Vagina (tissue), 2 donors: ENCODE results near the gene GTSE1. TPM values are rescaled to one million over a fixed set of nuclear protein-coding genes. Genes with fewer than 3 reads are reported as not detected.

Experiments
- DNase-seq, 2 donors: peaks; one replicate each; pipeline ENCODE4 v3.0.0-alpha.2; 2017; ENCODE audit errors: extremely low spot score in 2 of 2
- H3K27ac ChIP-seq: fragments of 200-600 bp; sonication (generic); one replicate; pipeline ENCODE4 v1.5.1; 2019
- H3K27me3 ChIP-seq: fragments of 200-600 bp; sonication (generic); one replicate; pipeline ENCODE4 v1.5.1; 2019
- H3K36me3 ChIP-seq, 2 donors: fragments of 200-600 bp; sonication (generic); one replicate each; pipeline ENCODE4 v1.5.1; 2017 to 2019
- H3K4me1 ChIP-seq: fragments of 200-600 bp; sonication (generic); one replicate; pipeline ENCODE4 v1.5.1; 2019
- H3K4me3 ChIP-seq, 2 donors: fragments of 200-600 bp; sonication (generic); 1 replicate in 1 of 2; 2 replicates in 1 of 2; pipeline ENCODE4 v1.5.1; 2016 to 2019
- H3K9me3 ChIP-seq: fragments of 200-600 bp; sonication (generic); one replicate; pipeline ENCODE4 v1.5.1; 2019
- POLR2A ChIP-seq, 2 donors: fragments of 450-650 bp; IDR thresholded peaks; one replicate each; pipeline ENCODE4 v1.6.1; 2017; ENCODE audit warnings: antibody characterized with exemption in 2 of 2, mild to moderate bottlenecking in 2 of 2, moderate library complexity in 2 of 2
- POLR2AphosphoS5 ChIP-seq, 2 donors: sonication (generic); formaldehyde crosslinking; IDR thresholded peaks; one replicate each; pipeline ENCODE4 v1.9.0; 2017; ENCODE audit warnings: antibody characterized with exemption in 2 of 2, mild to moderate bottlenecking in 2 of 2, low read depth in 1 of 2; ENCODE audit not compliant: insufficient read depth in 1 of 2
- intact Hi-C: fragments of 100-400 bp; cut with DNase I; formaldehyde crosslinking; loops from one replicate; pipeline ENCODE4 v1.15.1; 2023
- total RNA-seq: library from RNA; depleted of rRNA; stranded (reverse); fragments of >200 nt; gene quantifications from one replicate; pipeline ENCODE4 v1.2.3, GENCODE V29; 2016
- TF ChIP-seq, protein P1 (sequence below), 3 experiments: fragments of 450-650 bp in 2 of 3; fragments of 200-600 bp in 1 of 3; sonication (generic) in 1 of 3; IDR thresholded peaks; one replicate each; pipeline ENCODE4 v1.5.1; 2017 to 2019; ENCODE audit warnings: antibody characterized with exemption in 3 of 3, mild to moderate bottlenecking in 2 of 3, moderate library complexity in 2 of 3

GTSE1 gene, protein sequence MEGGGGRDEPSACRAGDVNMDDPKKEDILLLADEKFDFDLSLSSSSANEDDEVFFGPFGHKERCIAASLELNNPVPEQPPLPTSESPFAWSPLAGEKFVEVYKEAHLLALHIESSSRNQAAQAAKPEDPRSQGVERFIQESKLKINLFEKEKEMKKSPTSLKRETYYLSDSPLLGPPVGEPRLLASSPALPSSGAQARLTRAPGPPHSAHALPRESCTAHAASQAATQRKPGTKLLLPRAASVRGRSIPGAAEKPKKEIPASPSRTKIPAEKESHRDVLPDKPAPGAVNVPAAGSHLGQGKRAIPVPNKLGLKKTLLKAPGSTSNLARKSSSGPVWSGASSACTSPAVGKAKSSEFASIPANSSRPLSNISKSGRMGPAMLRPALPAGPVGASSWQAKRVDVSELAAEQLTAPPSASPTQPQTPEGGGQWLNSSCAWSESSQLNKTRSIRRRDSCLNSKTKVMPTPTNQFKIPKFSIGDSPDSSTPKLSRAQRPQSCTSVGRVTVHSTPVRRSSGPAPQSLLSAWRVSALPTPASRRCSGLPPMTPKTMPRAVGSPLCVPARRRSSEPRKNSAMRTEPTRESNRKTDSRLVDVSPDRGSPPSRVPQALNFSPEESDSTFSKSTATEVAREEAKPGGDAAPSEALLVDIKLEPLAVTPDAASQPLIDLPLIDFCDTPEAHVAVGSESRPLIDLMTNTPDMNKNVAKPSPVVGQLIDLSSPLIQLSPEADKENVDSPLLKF
- total RNA-seq, result 2.2 TPM

DNA sequence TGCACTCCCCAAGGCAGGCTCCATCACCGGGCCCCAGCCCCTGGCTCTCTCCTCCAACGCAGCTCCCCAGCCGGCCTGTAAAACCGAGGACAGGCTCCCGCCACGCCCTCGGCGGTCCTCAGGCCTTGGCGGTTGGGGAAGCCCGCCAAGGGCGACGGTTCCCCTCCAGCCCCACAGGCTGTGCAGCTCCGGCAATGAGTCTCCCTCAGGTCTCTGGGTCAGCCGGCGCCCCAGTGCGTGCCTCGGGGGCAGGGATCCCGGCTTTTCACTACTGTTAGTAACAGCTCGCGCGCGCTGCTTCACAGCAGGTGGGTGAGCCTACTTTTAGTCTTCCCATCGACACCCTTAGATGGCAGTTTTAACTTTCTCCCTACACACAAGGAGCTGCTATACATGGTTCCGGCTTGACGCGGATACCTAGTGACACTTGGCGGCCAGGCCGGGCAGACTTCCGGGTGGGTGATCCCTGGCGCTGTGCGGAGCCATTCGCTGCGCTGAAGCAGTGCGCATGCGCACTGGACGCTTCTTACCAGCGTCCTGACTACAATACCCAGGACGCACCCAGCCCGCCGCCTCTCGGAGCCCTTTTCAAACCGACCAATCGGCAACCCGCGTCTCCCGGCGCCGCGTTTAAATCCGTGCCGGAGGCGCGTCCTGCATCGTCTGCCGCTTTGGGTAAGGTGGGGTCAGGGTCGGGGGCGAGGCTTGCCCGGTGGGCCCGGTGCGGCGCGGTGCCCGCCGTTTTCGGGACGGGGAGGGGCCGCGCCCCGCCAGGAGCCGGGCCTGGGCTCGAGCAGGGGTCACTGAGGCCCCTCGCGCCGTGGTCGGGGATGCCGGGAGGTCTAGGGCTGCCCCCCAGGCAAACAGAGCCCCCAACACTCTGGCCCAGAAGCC is at the start of gene GTSE1:
Gene GTSE1 (plus strand): TSS at position 614 of the 894 bp plus-strand sequence. CDS start 531 bp downstream, outside the sequence.
- intact Hi-C loops, result loop anchor here (5.0 to 10.0 kb wide), 2 partner anchors 174 to 302 kb away; no protein-coding TSS in a partner anchor
- Histone ChIP-seq H3K27ac (peak within 1 kb of the TSS; percentile 93), H3K4me1 (peaks cover 20% of the 10 kb centered on the region), H3K36me3 (peaks cover 0 to 12% of the 10 kb centered on the region in 2 donors), H3K27me3 (no peaks in the 10 kb centered on the region), H3K9me3 (no peaks in the 10 kb centered on the region), H3K4me3 (peak within 1 kb of the TSS; percentile 60 to 66)
- no peak for TF ChIP-seq POLR2A (IDR thresholded peaks at IDR 0.05)
- TF ChIP-seq, protein P1, sequence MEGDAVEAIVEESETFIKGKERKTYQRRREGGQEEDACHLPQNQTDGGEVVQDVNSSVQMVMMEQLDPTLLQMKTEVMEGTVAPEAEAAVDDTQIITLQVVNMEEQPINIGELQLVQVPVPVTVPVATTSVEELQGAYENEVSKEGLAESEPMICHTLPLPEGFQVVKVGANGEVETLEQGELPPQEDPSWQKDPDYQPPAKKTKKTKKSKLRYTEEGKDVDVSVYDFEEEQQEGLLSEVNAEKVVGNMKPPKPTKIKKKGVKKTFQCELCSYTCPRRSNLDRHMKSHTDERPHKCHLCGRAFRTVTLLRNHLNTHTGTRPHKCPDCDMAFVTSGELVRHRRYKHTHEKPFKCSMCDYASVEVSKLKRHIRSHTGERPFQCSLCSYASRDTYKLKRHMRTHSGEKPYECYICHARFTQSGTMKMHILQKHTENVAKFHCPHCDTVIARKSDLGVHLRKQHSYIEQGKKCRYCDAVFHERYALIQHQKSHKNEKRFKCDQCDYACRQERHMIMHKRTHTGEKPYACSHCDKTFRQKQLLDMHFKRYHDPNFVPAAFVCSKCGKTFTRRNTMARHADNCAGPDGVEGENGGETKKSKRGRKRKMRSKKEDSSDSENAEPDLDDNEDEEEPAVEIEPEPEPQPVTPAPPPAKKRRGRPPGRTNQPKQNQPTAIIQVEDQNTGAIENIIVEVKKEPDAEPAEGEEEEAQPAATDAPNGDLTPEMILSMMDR (IDR thresholded peaks at IDR 0.05), result peak in 1 of 3 experiments; percentile 24
- peak; percentile 80 to 97 for TF ChIP-seq POLR2AphosphoS5 (IDR thresholded peaks at IDR 0.05; ENCODE audit: insufficient read depth in 1 of 2, low read depth in 1 of 2)
- DNase-seq, result peak in 1 of 2 donors; percentile 95

DNA sequence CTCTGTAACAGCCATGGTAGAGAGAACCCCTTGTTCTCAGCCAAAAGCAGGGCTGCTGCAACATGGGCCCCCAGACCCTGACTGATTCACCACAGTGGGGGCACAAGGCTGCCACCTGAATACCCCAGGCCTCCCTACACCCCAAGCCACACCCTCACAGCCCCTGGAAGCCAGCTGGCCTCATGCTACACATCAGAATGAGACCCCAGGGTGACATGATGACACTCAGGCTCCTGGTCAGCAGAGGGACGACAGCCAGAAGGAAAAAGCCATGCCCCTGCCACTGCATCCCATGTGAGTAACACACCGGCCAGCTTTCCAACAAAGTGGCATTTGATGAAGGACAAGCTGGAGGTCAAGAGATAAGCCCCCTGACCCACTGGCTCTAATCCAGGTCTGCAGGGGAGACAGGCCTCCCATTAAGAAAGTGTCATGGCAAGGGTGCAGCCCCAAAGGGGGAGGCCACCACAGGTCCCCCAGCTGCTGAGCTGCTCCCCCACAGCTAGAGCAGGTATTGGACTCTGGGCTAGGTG is 49.2 kb upstream of the GTSE1 start:
- Histone ChIP-seq H3K27me3 (no peaks in the 10 kb centered on the region), H3K27ac (no peak overlapping the region), H3K9me3 (no peaks in the 10 kb centered on the region), H3K4me1 (peaks cover 22% of the 10 kb centered on the region), H3K36me3 (no peaks in the 10 kb centered on the region), H3K4me3 (no peak overlapping the region)
- DNase-seq, result no peak
- intact Hi-C loops, result no loop called here
- TF ChIP-seq POLR2AphosphoS5 (IDR thresholded peaks at IDR 0.05; ENCODE audit: insufficient read depth in 1 of 2, low read depth in 1 of 2), result no peak
- TF ChIP-seq POLR2A (IDR thresholded peaks at IDR 0.05), result no peak
- TF ChIP-seq, protein P1 (IDR thresholded peaks at IDR 0.05), result no peak

DNA sequence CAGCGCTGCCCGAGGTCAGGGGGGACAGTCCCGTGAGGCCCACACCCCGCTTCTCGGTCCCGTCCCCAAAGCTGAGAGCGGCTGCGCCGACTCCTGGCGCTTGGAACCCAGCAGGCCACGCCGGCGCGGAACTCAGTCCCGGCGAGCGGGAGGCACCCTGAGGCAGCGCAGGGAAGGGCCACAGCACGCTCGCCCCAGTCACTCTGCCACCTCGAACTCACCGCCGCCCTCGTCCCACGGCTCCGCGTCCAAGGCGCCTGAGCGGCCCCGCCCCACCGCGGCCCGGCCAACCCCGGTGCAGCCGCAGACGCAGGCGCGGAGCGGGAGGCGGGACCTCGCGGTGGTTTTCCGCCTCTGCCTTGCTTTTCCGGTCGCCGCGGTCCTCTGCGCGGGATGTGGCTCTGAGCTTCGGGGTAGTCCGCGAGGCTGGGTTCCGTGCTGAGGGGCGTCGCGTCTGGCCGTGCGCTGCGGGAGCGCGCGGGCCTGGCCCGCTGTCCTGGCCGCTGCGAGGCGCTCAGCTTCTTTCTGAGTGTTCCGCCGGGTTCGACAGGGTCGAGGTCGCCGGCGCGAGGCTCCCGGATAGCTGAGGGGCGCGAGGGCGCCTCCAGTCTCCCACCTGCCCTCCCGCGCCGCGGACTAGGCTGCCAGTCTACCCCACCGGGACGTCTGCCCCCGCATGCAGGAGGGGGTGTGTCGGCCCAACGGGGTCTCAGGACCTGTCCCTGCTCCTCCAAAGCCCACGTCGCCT is 46.5 kb upstream of the GTSE1 start, which contains the start of gene CDPF1:
Gene CDPF1 (minus strand): TSS at position 259 of the 748 bp plus-strand sequence. CDS start 2,009 bp downstream, outside the sequence.
- H3K36me3 ChIP-seq, result no peaks in the 10 kb centered on the region
- no peaks in the 10 kb centered on the region for H3K27me3 ChIP-seq
- peak within 1 kb of the TSS; percentile 78 for H3K27ac ChIP-seq
- peak within 1 kb of the TSS; percentile 81 to 90 for H3K4me3 ChIP-seq
- intact Hi-C loops, result no loop called here
- H3K4me1 ChIP-seq, result peaks cover 22% of the 10 kb centered on the region
- TF ChIP-seq, protein P1 (IDR thresholded peaks at IDR 0.05), result no peak
- TF ChIP-seq POLR2AphosphoS5 (IDR thresholded peaks at IDR 0.05; ENCODE audit: insufficient read depth in 1 of 2, low read depth in 1 of 2) (peak in 1 of 2 donors; percentile 77), POLR2A (IDR thresholded peaks at IDR 0.05) (peak in 1 of 2 donors; percentile 57)
- H3K9me3 ChIP-seq, result no peaks in the 10 kb centered on the region
- no peak for DNase-seq

GRCh38 chr22:46250783-46251125 is 45.9 kb upstream of the GTSE1 start:
- no peaks in the 10 kb centered on the region for H3K36me3 ChIP-seq
- H3K27me3 ChIP-seq, result no peaks in the 10 kb centered on the region
- no peak for TF ChIP-seq POLR2AphosphoS5 (IDR thresholded peaks at IDR 0.05; ENCODE audit: insufficient read depth in 1 of 2, low read depth in 1 of 2)
- no peak for TF ChIP-seq POLR2A (IDR thresholded peaks at IDR 0.05)
- TF ChIP-seq, protein P1 (IDR thresholded peaks at IDR 0.05), result no peak
- intact Hi-C loops, result no loop called here
- H3K27ac ChIP-seq, result peak overlapping the region; percentile 78
- peak overlapping the region; percentile 81 to 90 for H3K4me3 ChIP-seq
- DNase-seq, result no peak
- peaks cover 22% of the 10 kb centered on the region for H3K4me1 ChIP-seq
- no peaks in the 10 kb centered on the region for H3K9me3 ChIP-seq
